HG02852 (cell line): ENCODE data around the gene CHST1.

Experiments used
- ATAC-seq: cut with Tn5 transposase; IDR thresholded peaks from one replicate; pipeline ENCODE4 v1.9.1; 2021; ENCODE audit warnings: mild to moderate bottlenecking, moderate library complexity; ENCODE audit not compliant: unreplicated experiment

CHST1 gene

DNA sequence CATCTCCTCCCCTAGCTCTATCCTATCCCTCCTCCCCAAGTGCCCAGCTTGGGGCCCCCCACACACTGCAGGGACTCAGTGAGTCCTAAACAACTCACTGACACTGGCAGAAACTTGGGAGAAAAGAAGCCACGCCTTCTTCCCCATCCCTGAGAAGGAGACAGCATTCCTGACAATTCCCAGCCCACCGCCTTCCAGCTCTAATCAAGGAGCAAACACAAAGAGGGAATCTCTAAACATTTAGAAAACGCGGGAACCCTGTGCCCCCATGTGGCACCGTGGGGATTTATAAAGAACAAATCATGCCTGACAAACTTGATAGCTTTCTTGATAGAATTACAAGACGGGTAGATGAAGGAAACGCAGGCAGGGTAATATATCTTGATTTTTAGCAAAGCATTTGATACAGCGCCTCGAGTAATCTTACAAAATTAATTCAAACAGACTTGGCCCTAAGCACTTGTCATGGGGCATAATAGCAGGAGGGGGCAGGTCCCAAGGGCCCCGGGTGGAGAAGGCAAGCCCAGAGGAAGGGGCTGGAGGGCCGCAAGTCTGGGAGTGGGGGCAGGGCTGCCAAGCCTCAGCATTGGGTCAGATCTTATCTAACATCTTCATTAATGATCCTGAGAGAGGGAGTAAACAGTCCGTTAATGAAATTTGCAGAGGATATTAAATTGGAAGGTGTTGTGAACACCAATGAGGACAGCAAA is 4.5 kb downstream of the CHST1 start:
- no peak for ATAC-seq

DNA sequence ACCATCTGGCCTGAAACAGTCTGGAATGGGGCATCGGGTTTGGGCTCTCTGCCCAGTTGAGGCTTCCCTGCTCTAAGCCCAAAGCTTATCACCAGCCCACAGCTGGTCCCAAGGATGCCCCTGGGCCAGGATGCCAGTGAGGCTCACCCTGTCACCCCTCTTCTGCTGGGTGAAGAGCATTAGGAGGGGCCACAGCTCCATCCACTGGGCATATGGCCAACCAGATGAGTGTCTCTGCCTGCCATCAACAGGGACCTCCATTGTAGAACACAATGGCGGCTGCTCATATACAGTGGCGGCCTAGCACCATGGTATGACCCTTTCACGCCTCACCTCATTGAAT is 5.6 kb downstream of the CHST1 start:
- ATAC-seq = no peak

DNA sequence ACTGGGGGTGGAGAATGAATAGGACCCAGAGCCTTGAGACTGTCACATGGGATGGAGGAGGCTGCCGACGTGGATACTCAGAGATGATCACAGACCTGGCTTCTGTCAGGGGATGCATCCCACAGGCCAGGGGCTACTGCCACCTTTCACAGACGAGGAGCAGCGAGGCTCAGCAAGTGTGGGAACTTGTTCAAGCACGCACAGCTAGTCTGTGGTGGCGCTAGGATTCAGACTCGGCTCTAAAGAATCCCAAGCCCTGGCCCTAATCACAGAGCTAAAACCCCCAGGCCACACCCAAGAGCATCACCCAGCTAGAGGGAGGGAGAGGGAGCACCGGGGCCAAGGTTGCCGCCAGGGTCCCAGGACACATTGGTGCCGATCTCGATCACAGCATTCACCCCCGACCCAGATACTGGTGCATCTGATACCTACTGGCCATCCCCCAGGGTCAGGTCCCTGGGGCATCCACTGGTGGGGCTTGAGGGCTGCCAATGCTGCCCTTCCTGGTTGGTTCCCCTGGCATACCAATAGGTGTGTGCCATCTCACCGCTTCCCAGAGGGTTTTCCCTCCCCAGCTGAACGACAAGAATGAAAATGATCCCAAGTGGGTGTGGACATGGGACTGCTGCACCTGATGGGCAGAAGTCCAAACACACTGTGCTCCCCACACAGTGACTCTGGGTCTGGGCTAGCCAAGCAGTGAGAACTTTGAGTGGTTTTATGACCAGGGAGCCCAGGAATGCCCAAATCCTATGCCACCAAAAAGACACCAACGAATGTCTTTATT is 6.2 kb downstream of the CHST1 start:
- ATAC-seq = no peak

DNA sequence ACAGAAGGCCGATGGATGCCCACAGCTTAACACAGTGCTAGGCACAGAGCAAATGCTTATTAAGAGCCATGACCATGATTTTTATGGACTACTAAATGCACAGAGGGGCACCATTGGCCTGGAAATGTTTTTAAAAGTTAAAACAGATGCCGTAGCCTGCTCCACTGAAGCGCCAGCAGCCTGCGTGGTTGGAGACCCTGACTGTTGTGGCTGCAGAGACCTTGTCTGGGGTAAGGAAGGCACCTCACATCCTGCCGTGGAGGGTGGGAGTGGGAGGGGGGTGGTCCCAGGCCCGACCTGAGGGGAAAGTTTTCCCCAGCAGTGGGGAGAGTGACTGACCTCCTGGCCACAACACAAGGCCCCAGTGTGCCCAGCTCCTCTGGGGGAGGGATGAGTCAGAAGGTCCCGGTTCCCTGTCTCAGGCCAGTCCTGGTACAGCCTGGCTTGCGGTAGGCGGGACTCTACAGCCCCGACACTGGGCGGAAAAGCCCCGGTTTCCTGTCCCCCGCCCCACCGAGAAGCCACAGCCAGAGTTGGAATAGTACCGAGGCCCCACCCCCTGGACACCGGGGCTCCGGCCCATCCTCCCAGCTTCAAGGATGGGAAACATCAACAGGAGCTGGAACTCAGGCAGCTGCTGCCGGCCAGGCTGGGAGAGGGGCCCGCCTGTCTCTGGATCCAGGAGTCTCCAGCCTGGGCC is 7.0 kb downstream of the CHST1 start:
- ATAC-seq = peak; percentile 60

DNA sequence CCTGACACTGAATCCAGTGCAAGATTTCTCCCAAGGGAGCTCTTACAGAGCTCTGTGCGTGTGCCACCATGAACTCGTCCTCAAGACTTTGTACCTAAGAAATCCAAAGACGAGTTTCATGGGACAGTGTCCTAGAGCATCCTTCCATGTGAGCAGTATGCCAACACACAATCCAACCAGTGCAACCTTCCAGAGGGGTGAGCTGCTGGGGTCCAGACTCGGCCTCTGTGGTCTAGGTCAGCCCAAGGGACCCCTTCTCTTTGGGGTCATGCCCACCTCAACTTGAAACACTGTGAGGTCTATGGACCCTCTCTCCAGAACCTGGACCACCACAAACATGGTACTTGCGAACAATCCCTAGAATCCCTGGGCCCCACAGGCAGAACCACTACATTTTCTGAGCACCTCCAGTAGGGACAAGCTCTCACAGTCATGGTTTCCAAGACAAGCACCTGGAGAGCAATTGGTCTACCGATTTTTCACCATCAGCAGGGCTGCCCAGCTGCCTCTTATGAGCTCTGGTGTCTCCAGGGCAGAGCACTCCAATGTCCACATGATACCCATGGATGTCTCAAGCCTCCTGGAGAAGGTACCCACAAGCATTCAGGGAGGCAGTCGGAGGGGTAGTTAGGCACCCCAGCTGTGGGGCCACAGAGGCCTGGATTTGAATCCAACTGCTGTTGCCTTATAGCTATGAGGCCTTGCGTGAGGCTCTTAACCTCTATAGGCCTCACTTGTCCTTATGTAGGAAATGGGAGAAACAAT is 7.7 kb downstream of the CHST1 start:
- ATAC-seq = no peak

DNA sequence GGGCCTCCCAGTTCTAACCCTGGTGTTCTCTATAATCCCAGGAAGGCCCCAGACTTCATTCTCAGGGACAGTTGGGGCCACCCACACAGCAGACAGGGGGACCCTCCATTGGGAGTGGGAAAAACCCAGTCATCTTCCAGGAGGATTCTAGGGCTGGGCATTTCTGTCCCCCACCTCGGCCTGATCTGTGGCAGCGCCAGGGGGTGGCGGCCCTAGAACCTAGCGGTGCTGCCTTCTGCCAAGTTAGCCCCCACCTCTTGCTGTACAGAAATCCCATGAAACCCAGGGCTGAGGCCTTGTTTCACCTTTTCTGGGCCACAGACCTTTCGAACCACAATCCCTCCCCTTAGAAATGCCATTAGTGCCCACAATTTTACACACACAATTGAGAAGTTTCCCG is 9.6 kb downstream of the CHST1 start:
- no peak for ATAC-seq

DNA sequence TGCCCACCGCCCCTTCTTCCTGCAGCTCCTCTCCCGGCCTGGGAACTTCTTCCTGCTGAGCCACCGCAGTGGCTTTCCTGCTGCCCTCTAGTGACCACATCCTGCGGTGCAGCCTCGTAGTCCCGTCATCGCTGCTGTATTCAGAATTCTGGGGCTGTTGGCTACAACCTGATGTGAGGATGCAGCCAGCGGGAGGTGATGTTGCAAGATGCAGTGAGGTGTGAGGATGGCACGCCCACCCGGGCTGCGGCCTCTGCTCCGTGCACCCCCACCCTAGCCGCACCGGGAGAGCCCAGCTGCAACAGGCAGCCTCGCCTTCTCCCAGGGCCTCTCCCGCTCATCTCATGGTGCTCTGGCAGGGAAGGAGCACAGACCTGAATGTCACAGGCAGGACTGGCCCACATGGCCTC is 10.1 kb downstream of the CHST1 start:
- ATAC-seq = no peak

DNA sequence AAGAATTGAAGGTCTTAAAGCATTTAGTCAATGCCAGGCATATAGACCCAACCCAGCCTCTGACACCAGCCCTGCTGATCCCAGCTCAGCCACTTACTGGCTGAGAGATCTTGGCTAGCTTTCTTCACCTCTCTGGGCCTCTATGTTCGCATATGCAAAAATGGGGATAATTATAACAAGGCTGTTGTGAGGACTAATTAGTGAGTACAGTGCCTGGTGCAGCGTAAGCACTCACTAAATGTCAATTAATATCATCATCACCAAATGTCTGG is 10.5 kb downstream of the CHST1 start:
- ATAC-seq = no peak

DNA sequence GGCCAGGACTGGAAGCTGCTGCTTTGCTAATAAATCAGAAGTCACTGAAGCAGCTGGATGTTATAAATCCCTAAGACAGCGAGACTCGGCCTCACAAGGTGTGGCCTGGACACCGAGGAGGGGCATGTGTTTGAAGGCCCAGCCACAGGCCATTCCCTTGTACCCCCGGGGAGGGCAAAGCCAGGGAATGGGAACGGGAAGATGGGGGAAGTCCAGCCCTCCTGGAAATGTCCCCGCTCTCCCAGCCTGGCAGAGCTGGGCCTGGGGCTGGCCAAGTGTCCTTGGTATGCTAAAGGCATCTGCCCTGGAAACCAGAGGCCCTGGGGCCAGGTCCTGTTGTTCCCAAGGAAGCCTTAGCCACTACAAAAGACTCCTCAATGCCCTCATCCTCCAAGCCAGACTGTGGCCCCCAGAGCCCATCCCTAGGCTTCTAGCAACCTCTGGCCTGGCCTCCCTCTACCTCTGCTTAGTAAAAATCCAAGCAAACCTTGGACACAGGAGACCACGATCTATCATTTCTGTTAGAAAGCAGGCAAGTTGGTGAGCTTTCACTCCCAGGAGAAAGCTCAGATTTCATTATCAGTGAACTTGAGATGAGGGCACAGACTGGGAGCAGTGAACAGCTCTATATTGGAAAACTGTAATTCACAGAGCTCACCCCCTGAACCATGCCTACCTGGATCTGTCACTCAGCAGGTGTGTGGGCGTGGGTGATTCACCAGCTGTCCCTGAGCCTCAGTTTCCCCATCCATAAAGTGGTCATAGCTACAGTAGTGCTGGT is 11.0 kb downstream of the CHST1 start:
- ATAC-seq = no peak

DNA sequence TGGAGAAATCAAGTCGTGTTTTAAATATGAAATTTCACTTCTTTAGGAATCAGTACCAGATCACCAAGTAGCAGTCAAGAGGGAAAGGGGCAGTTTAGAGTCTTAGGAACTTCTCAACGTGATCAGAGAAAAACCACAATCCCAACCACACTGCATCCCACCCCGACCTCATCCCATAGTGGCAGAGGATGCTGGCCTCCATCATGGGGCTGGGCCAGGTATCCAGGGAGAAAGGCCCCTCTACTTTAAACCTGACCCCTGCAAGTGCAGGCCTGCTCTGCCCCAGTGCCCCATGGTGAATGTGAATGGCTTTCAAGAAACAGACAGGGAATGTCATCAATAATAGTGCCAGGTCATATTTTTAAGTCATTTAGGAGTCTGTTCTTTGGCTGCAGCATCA is 12.1 kb downstream of the CHST1 start:
- no peak for ATAC-seq

DNA sequence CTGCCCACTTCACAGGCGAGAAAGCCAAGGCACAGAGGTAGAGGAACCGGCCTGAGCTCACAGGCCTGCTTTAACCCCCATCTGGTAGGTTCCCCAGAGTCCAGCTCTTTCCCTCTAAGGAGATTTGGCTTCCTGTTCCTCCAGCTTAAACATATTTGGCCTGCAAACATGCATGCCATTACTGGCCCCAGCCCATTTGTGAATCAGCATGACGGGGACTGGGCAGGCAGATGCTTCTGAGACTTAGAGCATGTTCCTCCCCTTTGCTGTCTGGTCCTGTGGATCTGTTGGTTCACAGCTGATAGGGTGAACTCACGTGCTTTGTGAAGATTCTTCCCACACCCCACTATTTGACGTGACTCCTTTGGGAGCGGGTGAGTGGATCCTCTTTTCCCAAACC is 12.6 kb downstream of the CHST1 start:
- ATAC-seq = no peak

DNA sequence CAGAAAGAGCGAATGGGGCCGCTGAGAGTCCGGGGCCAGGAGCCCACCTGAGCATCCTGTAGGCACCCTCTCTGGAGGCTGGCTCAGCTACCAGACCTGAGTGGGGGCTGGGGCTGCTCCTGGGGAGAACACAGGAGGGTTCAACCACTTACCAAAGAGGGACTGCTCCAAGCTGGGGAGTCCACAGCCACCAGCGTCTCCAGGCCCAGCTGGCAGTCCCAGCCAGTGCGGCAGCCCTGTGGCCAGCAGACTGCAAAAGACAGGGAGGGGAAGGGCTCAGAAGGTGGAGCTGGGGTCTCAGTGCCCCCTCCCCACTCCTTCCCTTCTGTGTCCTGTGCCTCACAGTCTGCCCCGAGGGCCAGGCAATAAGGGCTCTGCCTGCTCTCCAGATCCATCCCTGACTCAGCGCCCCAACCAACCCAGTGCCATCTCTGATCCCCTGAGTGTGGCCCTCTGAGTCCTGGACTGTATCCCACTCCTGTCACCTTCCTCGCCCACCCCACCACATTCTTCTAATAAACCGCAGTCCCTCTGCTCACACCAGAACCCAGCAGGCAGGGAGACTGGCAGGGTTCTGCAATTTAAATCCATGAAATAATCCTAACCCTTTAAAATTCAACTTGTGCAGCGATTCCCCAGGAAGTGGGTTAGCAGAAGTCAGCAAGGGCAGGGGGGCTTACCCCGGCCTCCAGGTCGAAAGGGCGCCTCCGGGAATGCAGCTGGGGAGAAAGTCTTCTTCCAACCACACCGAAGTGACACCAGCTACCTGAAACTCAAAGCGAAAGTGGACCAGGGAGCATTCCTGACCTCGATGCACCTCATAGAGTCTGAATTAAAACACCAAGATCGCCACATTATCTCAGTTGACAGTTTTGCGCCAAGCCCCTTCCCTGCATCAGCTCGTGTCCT is 13.3 kb downstream of the CHST1 start:
- no peak for ATAC-seq

DNA sequence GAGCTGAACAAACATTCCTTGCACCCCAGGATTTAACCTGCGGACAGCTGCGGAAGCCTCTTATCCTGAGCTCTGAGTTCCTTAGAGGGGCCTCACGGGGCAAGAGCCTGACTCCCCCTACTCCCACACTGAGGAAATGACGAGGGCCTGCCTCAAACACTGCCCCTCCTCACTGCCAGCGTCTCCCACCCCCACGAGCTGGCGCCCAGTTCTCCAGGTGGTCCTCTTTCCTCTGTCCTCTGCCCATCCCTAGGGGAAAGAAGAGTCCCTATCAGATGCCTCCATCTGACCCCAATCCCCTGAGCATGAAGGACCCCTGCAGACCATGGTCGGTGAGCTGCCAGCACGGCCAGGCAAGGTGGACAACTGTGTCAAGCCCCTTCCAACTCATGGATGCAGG is 14.3 kb downstream of the CHST1 start:
- ATAC-seq = no peak

DNA sequence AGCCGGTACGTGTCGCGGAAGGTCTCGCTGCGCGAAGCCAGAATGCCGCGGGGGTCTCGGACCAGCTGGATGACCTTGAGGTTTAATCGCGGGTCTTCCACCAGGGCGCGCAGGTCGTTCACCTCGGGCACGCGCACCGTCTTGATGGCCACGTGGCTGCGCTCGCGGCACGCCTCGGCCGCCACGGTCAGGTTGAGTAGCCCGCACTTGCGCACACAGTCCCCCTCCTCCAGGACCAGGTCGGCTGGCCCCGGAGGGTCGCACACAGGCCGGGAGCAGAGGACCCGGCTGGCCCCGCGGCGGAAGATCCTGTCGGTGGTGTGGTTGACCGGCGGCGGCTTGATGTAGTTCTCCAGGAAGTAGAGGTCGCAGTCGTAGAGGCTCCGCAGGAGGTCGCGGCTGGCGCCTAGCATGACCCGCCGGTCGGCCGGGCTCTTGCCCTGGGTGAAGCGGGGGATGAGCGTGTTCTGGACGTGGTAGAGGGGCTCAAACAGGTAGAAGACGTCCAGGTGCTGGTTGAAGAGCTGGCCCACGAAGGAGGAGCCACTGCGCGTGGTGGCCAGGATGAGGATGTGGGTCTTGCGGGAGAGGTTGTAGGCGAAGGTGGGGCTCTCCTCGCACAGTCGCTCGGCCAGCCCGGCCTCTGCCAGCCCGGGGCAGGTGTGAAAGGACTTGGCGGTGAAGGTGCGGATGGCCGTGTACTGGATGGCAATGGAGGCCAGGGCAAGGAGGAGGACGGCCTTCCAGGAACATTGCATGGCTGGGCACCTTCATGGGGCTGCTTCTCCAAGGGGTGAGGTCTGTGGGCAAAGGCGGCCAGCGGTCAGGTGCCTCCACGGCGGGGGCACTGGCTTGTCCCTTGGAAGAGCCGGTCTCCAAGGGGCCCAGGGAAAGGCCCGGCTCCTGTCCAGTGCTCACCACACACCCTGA is 15.0 kb downstream of the CHST1 start:
- ATAC-seq = no peak

DNA sequence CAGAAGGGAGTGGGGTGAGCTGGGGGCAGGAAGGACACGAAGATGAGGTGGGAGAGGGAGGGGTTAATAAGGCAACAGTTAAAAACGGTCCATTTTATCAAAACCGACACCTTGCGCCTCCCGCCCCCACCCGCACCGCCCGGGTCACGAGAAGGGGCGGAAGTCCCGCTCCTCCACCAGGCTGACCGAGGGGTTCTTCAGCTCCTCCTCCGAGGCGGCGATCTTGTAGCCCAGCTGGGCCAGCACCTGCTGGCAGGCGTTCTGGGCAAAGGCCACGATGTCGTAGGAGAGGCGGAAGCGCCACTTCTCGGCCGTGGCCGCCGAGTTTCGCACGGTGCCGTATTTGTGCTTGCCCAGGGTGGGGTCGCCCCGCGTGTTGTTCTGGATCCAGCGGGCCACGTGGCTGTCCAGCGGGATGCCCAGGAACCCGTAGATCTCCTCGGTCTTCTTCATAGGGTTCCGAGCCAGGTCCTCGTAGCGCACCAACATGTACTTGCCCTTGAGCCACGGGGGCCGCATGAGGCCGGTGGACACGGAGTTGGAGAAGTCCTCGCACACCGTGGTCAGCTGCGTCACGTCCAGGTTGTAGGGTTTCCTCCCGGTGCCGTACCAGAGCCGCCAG is 15.8 kb downstream of the CHST1 start:
- no peak for ATAC-seq

DNA sequence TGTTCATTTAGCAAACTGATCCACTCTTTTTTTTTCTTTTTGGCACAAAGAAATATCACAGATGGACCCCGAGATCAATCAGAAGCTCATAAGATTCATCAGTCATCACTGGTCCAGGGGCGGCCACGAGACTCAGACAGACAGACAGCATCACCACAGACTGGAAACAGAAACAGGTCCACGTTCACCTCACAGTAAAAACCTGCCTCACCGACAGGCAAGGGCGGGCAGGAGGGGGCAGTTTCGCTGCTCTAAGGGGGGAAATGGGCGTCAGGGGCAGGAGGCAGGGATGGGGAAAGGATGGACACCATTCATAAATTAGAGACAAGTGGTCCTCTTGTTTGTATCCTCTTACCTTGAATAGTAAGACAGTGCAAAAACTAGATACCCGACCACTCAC is 16.5 kb downstream of the CHST1 start:
- no peak for ATAC-seq

DNA sequence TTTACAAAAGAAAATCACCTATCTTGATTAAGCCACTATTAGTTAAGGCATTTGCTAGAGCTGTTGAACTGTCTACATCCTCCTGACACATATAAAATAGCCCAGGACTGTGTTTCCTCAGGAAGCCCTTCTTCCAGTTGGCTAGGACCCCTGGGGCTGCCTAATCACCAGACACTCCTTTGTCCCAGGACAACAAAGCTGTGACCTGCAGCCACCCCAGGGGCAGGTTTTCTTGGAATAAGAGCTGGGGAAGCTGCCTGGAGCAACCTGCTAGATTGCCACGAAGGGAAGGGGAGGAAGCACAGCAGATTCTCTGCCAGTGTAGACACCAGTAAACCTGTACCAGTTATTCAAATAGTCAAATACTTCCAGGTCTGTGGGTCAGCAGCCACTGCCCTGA is 17.6 kb downstream of the CHST1 start:
- ATAC-seq = no peak

DNA sequence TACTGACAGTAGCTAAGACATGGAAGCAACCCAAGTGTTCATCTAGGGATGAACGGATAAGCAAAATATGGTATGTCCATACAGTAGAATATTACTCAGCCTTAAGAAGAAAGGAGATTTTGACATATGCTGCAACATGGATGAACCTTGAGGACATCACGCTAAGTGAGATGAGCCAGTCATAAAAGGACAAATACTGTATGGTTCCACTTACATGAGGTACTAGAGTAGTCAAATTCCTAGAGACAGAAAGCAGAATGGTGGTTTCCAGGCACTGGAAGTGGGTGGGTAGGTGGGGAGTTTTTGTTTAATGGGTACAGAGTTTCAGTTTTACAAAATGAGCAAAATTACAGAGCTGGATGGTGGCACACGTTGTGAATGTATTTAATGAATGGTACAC is 18.1 kb downstream of the CHST1 start:
- no peak for ATAC-seq
